Measurements from ENCODE around the gene CTNNA2.

DNA sequence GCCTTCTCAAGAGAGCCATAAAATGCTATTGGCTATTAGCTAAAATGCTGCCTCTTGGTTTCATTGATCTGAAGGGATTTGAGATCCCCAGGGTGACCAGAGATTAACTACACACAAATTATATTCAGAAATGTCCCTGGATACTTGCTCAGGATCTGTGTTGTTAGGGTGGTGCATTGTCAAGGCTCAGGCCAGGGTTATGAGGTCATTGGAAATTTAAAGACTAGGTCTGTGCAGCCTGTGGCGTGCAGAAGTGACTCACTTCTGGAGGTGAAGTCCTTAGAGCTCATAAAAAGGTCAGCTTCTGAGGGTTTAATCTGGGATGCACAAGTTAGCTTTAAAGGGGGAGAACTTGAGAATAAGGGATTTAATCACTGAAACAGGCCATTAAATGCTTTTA lies 768.2 kb downstream of the CTNNA2 start:
- TF ChIP-seq, protein P1, sequence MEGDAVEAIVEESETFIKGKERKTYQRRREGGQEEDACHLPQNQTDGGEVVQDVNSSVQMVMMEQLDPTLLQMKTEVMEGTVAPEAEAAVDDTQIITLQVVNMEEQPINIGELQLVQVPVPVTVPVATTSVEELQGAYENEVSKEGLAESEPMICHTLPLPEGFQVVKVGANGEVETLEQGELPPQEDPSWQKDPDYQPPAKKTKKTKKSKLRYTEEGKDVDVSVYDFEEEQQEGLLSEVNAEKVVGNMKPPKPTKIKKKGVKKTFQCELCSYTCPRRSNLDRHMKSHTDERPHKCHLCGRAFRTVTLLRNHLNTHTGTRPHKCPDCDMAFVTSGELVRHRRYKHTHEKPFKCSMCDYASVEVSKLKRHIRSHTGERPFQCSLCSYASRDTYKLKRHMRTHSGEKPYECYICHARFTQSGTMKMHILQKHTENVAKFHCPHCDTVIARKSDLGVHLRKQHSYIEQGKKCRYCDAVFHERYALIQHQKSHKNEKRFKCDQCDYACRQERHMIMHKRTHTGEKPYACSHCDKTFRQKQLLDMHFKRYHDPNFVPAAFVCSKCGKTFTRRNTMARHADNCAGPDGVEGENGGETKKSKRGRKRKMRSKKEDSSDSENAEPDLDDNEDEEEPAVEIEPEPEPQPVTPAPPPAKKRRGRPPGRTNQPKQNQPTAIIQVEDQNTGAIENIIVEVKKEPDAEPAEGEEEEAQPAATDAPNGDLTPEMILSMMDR (IDR thresholded peaks at IDR 0.05) = no peak
- TF ChIP-seq POLR2A (IDR thresholded peaks at IDR 0.05) = no peak
